Measurements from ENCODE around the gene DGUOK.
"Not testable (repeated sequence)": the region's sequence is repeated elsewhere in the genome, so short reads cannot be mapped to it uniquely, and the experiment has no call there.

Gene DGUOK

GRCh38 chr2:73926493-73927327, at the start of gene DGUOK:
DGUOK (plus strand) TSS chr2:73926880; CDS start chr2:73926911, 31 bp downstream.
- peak; percentile 100 for ATAC-seq

DNA sequence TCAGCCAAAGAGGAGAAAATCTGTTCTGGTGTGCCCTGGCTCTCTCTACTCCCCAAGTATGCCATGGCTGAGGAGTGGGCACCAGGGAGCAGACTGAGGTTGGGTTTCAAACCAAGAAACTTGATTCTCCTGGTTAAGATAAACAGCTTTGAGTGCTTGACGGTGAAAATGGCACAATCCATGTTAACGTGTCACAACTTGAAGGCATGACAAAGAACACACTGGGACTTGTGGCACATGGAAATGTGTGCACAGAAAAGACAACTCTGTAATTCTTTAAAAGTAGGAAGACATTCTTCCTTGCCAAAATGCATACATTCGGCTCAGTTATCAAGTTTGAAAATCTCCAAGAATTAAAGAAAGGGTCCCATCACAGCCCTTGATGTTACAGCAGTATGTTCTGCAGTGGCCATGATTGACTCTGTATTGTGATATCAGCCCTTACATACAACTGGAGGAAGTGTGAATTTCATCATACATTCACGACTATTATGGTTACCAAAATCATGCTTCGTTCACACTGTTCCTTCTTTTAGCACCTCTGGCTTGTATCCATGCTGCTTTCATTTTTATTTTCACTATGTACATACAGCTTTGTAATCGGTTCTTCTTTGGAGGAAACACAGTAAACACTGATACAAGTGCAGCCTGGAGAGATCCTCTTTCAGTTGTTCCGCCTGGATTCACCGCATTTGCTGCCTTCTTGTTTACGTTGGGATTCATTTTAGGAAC, 49.4 kb upstream of the DGUOK start:
- ATAC-seq: peak in 1 of 2 donors; percentile 38

DNA sequence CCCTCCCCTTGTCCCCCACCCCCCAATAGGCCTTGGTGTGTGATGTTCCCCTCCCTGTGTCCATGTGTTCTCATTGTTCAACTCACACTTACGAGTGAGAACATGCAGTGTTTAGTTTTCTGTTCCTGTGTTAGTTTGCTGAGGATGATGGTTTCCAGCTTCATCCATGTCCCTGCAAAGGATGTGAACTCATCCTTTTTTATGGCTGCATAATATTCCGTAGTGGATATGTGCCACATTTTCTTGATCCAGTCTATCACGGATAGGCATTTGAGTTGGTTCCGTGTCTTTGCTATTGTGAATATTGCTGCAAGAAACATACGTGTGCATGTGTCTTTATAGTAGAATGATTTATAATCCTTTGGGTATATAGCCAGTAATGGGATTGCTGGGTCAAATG, 48.7 kb upstream of the DGUOK start:
- ATAC-seq: not testable (repeated sequence)

DNA sequence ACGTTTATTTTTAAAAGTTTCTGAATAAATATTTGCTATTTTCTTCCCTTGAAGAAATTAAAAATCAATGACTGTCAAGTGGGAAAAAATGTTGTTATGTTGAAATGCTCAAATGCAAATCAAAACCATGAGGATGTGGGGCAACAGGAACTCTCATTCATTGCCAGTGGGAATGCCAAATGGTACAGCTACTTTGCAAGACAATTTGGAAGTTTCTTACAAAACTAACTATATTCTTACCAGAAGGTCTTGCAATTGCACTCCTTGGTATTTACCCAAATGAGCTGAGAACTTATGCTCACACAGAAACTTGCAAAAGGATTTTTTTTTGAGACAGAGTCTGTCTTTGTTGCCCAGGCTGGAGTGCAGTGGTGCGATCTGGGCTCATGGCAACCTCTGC, 41.3 kb upstream of the DGUOK start:
- ATAC-seq: no peak

- peak; percentile 84 to 91 for ATAC-seq
Observed at GRCh38 chr2:73886357-73886756, 40.3 kb upstream of the DGUOK start.

DNA sequence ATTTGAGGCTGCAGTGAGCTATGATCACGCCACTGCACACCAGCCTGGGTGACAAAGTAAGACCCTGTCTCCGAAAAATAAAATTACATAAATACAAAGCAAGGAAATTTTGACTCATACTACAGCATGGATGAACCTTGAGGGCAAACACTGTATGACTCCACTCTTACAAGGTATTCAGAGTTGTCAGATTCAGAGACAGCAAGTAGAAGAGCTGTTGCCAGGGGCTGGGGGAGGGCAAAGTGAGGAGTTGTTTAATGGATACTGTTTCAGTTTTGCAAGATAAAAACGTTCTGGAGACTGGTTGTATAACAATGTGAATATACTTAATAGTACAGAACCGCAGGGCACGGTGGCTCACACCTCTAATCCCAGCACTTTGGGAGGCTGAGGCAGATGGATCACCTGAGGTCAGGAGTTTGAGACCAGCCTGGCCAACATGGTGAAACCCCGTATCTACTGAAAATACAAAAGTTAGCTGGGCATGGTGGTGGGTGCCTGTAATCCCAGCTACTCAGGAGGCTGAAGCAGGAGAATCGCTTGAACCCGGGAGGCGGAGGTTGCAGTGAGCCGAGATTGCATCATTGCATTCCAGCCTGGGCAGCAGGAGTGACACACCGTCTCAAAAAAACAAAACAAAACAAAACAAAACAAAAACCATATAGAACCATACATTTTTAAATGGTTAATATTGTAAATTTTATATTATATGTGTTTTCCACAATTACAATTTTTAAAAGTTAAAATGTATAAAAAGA, 38.9 kb upstream of the DGUOK start:
- peak; percentile 70 to 78 for ATAC-seq

DNA sequence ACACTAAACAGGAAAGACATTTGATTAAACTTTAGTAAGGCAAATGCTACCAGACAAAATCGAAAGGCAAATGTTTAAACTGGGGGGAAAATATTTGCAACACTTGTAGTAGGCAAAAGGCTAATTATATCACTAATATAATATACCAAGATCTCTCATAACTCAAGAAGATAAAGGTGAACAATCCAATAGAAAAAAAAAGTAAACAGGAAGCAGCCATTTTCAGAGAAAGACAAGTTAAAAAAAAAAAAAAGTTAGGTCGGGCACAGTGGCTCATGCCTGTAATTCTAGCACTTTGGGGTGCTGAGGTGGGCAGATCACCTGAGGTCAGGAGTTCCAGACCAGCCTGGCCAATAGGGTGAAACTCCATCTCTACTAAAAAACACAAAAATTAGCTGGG, 38.3 kb upstream of the DGUOK start:
- ATAC-seq: no peak

GRCh38 chr2:73889206-73889605, 37.5 kb upstream of the DGUOK start:
- ATAC-seq: no peak

GRCh38 chr2:73890301-73891092, 36.2 kb upstream of the DGUOK start:
- ATAC-seq: no peak

DNA sequence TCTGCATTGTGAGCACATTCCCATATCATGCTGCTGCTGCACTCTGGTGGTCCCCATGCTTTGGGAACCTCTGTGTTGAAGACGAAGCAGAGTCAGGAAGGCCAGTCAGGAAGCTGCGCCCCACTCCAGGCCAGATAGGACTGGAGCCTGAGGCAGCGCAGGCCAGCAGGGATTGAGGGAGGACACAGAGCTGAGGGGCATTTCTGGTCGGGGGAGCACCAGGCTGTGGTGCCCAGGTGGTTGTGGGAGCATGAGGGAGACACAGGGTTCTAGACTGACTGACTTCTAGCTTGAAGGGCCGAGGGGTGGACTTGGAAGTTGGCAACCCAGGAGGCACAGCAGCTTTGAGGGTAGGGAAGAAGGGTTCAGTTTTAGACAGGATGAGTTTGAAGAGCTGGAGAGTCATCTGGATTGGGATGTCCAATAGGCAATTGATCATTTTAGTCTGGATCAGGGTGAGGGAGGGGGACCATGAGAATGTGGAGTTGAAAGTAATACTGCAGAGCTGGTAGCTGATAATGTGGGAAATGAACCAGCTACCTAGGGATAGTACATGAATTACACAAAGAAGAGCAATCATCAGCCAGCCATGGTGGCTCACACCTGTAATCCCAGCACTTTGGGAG, 35.3 kb upstream of the DGUOK start:
- no peak for ATAC-seq

DNA sequence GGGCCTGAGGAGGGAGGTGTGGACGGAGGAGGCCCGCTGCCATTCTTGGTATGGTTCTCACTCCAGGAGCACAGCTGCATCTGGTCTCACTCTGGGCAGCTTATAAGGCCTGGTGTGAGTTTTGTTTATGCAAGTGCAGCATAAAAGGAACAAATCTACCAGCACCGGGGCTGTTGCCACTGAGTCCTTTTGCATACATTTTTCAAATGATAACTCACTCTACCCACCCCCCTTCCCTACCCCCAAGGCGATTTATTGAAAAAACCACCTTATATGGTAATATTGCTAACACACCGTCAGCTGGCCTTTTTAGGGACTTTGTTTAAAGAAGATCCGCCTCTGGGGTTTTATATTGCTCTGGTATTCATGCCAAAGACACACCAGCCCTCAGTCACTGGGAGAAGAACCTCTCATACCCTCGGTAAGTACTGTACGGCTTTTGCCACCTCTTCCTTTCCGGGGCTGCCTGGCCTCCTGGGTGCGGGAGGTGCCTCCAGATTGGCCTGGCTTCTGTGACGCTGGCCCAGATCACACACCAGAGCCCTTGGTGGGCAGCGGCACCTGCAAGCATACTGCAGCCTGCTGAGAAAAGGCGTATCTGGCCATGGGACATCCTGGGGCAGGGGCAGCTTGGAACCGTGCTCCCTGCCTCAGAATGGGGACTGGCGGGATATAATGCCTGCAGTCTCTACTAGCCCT, 33.9 kb upstream of the DGUOK start, which contains the start of gene ACTG2:
TSS of gene ACTG2 (plus strand) at position 378 of the 699 bp plus-strand sequence. CDS start 8,304 bp downstream, outside the sequence.
- ATAC-seq: no peak

- no peak for ATAC-seq
Observed at GRCh38 chr2:73893764-73894474, 32.8 kb upstream of the DGUOK start.

- no peak for ATAC-seq
Observed at GRCh38 chr2:73894475-73894850, 32.2 kb upstream of the DGUOK start.

- ATAC-seq: no peak
Observed at GRCh38 chr2:73894877-73895276, 31.8 kb upstream of the DGUOK start.

DNA sequence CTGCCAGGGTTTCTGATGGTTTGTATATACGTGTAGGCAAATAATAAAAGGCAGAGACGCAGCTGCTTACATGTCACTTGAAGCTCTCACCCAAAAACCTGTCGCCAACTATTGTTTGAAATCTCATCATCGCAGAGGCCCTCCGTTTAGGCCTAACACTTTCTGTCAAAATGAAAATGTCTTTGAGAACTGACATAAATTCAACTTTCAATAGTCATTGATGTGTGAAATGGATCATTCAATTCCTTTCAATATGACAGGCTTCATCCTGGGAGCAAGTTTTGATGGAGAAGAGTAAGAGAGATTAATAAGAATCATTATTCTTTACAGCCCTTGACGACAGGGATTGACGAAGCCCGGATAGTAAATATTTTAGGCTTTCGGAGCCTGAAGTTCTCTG, 31.2 kb upstream of the DGUOK start:
- no peak for ATAC-seq

GRCh38 chr2:73896362-73897239, 30.1 kb upstream of the DGUOK start:
- peak; percentile 71 to 73 for ATAC-seq

- no peak for ATAC-seq
Observed at GRCh38 chr2:73897240-73897583, 29.5 kb upstream of the DGUOK start.

DNA sequence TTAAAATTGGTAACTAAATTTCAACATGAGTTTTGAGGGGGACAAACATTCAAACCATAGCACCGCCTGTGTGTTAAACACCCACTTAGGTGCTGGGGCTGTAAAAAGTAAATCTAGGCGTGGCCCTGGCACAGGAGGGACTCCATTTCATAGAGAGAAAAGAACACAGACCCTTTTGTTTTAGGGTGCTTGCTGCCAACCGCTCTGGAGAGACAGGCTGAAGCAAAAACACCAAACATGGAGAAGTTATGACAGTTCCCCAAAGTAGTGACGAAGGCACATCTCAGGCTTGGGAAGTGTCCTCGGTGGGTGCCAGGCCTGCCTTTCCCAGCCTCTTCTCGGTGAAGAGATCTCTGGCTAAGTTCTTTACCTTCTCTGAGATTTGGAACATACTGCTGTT, 28.7 kb upstream of the DGUOK start:
- ATAC-seq: no peak

GRCh38 chr2:73899801-73900336, 26.8 kb upstream of the DGUOK start:
- ATAC-seq: no peak
